Measurements from ENCODE around the gene E2F4.

DNA sequence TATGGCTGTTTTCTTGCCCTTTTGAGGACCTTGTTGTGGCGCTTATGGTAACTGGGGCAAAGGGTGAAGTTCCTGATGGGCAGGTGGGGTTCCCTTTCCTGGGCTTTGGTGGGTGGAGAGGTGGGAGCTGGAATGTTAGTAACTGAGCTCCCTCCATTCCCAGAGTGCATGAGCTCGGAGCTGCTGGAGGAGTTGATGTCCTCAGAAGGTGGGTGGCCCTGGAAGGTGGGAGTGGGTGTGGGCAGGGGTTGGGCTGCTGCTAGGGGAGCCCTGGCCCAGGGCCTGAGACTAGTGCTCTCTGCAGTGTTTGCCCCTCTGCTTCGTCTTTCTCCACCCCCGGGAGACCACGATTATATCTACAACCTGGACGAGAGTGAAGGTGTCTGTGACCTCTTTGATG lies 5.7 kb downstream of the E2F4 start:
- TF ChIP-seq, protein P1, sequence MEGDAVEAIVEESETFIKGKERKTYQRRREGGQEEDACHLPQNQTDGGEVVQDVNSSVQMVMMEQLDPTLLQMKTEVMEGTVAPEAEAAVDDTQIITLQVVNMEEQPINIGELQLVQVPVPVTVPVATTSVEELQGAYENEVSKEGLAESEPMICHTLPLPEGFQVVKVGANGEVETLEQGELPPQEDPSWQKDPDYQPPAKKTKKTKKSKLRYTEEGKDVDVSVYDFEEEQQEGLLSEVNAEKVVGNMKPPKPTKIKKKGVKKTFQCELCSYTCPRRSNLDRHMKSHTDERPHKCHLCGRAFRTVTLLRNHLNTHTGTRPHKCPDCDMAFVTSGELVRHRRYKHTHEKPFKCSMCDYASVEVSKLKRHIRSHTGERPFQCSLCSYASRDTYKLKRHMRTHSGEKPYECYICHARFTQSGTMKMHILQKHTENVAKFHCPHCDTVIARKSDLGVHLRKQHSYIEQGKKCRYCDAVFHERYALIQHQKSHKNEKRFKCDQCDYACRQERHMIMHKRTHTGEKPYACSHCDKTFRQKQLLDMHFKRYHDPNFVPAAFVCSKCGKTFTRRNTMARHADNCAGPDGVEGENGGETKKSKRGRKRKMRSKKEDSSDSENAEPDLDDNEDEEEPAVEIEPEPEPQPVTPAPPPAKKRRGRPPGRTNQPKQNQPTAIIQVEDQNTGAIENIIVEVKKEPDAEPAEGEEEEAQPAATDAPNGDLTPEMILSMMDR (IDR thresholded peaks at IDR 0.05), result no peak
- TF ChIP-seq POLR2AphosphoS5 (IDR thresholded peaks at IDR 0.05; ENCODE audit: insufficient read depth in 1 of 2, low read depth in 1 of 2) (no peak), POLR2A (IDR thresholded peaks at IDR 0.05) (no peak)
